AG10803 (cell line): ENCODE results near the gene FBXW9.
"Not testable (repeated sequence)": the region's sequence is repeated elsewhere in the genome, so short reads cannot be mapped to it uniquely, and the experiment has no call there.

Source experiments
- DNase-seq: peaks from one replicate; pipeline ENCODE4 v3.0.0; 2010; ENCODE audit warnings: low read depth
- H3K4me3 ChIP-seq: 2 replicates; pipeline ENCODE4 v1.5.1; 2011; ENCODE audit warnings: mild to moderate bottlenecking, low read length, control low read depth
- CTCF ChIP-seq: conservative IDR thresholded peaks from 2 replicates; pipeline ENCODE4 v1.5.1; 2011; ENCODE audit warnings: mild to moderate bottlenecking, low read length, control low read depth, inconsistent platforms

The FBXW9 gene

DNA sequence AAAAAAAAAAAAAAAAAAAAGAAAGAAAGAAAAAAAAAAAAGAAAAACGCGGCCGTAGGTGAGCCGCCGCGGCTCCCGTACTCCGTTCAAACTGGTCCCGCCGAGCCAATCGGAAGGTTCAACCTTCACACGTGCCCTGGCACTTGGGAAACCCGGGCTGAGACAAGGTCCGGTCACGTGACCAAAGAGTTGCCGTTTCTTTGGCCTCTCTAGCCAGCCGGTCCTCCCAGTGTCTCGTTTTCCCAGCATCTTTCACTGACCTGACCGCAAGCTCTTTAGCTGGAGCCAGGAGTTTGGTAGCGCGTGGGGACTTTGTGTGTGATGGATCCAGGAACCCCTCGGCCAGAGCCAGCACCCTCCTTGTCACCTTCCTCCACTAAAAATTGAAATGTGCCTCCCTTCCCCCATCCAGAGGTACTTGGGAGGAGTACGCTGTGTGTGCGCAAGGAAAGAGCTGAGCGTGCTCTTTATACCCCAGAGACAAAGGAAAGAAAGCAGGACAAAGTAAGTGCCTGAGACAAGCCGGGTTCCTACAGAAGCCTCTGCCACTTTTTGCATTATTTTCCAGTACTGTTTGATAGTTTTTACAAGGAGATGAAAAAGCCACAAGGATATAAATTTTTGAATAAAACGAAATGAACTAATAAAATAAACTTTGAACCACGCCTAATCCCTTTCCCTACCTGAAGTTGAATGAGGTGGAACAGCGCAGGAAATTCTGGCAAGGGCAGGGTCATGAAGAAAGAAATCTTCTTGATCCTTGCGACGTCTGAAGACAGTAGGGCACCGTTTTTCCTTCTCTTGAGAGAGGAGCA, 26.3 kb upstream of the FBXW9 start:
- peak overlapping the region; percentile 86 for H3K4me3 ChIP-seq
- DNase-seq: peak; percentile 99
- no peak for TF ChIP-seq CTCF

DNA sequence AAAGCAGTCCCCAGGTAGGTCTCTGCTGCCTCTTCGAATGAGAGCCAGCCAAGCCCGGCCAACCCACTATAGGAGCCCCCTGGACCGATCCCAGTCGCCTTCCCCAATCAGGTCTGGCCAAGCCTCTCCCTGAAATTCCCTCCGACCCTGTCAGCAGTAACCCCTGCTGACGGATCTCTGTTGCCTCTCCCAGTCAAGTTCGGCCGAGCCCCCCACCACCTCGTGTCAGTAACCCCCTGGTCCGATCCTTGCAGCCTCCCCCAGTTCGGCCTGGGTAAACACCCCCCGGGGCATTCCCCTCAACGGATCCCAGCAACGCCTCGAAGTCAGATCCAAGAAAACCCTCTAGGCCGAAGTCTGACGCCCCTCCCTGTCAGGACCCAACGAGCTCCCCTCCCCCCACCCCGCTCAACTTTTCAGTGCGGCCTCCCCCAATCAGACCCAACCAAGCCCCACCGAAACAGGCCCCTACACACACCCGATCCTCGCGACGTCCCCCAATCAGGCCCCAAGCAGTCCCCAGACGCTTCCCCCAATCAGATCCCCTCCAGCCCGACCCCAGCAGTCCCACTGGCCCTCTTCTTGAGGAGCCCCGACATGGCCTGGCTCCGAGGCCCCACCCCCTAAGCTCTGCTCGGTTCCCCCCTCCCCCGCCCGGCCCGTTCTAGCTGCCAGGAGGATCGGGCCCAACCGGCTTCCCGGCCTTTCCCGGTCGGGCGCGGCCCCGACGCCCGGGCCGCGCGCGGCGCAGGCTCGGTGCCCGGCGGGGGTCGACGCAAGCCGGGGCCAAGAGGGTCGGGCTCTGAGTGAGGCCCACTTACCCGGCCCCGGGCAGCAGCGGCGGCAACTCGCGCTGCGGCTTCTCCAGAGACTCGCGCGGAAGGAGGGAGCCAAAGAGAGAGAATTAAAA, 25.5 kb upstream of the FBXW9 start:
- peak; percentile 70 for DNase-seq
- peak overlapping the region; percentile 86 for H3K4me3 ChIP-seq
- TF ChIP-seq CTCF: no peak

GRCh38 chr19:12720851-12721655, 24.6 kb upstream of the FBXW9 start:
- peak overlapping the region; percentile 86 for H3K4me3 ChIP-seq
- TF ChIP-seq CTCF: no peak
- DNase-seq: peak; percentile 29

GRCh38 chr19:12720296-12720695, 23.9 kb upstream of the FBXW9 start:
- peak overlapping the region; percentile 86 for H3K4me3 ChIP-seq
- DNase-seq: no peak
- no peak for TF ChIP-seq CTCF

DNA sequence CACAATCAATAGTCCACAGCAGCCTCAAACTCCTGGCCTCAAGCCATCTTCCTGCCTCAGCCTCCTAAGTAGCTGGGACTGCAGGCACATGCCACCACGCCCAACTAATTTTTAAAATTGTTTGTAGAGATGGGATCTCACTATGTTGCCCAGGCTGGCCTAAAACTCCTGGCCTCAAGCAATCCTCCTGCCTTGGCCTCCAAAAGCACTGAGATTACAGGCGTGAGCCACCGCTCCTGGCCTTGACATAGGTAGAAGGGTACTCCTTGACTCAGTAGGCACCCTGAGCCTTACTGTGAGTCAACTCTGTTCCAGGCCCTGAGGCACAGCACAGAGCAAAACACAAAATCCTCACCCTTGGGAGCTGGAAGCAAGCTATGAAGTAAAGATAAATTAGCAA, 19.5 kb upstream of the FBXW9 start:
- no peak for TF ChIP-seq CTCF
- H3K4me3 ChIP-seq: no peak overlapping the region
- DNase-seq: no peak

GRCh38 chr19:12715102-12715501, 18.7 kb upstream of the FBXW9 start:
- no peak for DNase-seq
- no peak overlapping the region for H3K4me3 ChIP-seq
- no peak for TF ChIP-seq CTCF

GRCh38 chr19:12713304-12713703, 16.9 kb upstream of the FBXW9 start:
- not testable (repeated sequence) for DNase-seq, H3K4me3 ChIP-seq

- DNase-seq, H3K4me3 ChIP-seq: not testable (repeated sequence)
These were observed 15.6 kb upstream of the FBXW9 start for GRCh38 chr19:12712077-12712476.
